Trophoblast cell (in vitro differentiated cells and primary cell): ENCODE data around the gene DBNL.

Experiments
- DNase-seq, 2 donors: peaks; one replicate each; pipeline ENCODE4 v3.0.0-alpha.2; 2016
- H2AFZ ChIP-seq: 2 replicates; pipeline ENCODE4 v1.6.1; 2013; ENCODE audit warnings: low read length, moderate library complexity, mild to moderate bottlenecking; ENCODE audit not compliant: insufficient read depth, poor library complexity
- H2AK5ac ChIP-seq: 2 replicates; pipeline ENCODE4 v1.6.1; 2013; ENCODE audit warnings: mild to moderate bottlenecking, low read length
- H2BK120ac ChIP-seq: 2 replicates; pipeline ENCODE4 v1.6.1; 2013; ENCODE audit warnings: low read length, mild to moderate bottlenecking, moderate library complexity; ENCODE audit not compliant: insufficient read depth, poor library complexity
- H2BK12ac ChIP-seq: 2 replicates; pipeline ENCODE4 v1.6.1; 2013; ENCODE audit warnings: mild to moderate bottlenecking, low read length, moderate library complexity
- H2BK5ac ChIP-seq: 2 replicates; pipeline ENCODE4 v1.6.1; 2013; ENCODE audit warnings: low read length, low read depth, moderate library complexity, mild to moderate bottlenecking; ENCODE audit not compliant: poor library complexity
- H3K14ac ChIP-seq: 2 replicates; pipeline ENCODE4 v1.6.1; 2013; ENCODE audit warnings: mild to moderate bottlenecking, low read length
- H3K18ac ChIP-seq: 2 replicates; pipeline ENCODE4 v1.6.1; 2013; ENCODE audit warnings: mild to moderate bottlenecking, low read length
- H3K23ac ChIP-seq: 2 replicates; pipeline ENCODE4 v1.6.1; 2013; ENCODE audit warnings: low read length
- H3K27ac ChIP-seq: 2 replicates; pipeline ENCODE4 v1.5.1; 2013; ENCODE audit warnings: low read depth, mild to moderate bottlenecking, inconsistent platforms, low read length, moderate library complexity
- H3K27me3 ChIP-seq: 2 replicates; pipeline ENCODE4 v1.6.1; 2013; ENCODE audit warnings: inconsistent platforms, mild to moderate bottlenecking, low read length, moderate library complexity; ENCODE audit not compliant: insufficient read depth
- H3K36me3 ChIP-seq, 2 experiments: 1 replicate in 1 of 2; 2 replicates in 1 of 2; pipeline ENCODE4 v1.6.1; 2013; ENCODE audit warnings: low read length in 2 of 2, mild to moderate bottlenecking in 2 of 2, moderate library complexity in 1 of 2; ENCODE audit not compliant: insufficient read depth in 2 of 2, control insufficient read depth in 1 of 2
- H3K4ac ChIP-seq: 2 replicates; pipeline ENCODE4 v1.6.1; 2013; ENCODE audit warnings: low read depth, mild to moderate bottlenecking, low read length, moderate library complexity
- H3K4me1 ChIP-seq, 2 experiments: 1 replicate in 1 of 2; 2 replicates in 1 of 2; pipeline ENCODE4 v1.6.1; 2013; ENCODE audit warnings: low read length in 2 of 2, mild to moderate bottlenecking in 2 of 2, moderate library complexity in 1 of 2; ENCODE audit not compliant: insufficient read depth in 2 of 2, control insufficient read depth in 1 of 2
- H3K4me2 ChIP-seq: 2 replicates; pipeline ENCODE4 v1.6.1; 2013; ENCODE audit warnings: inconsistent platforms, mild to moderate bottlenecking, low read length, moderate library complexity
- H3K4me3 ChIP-seq: 2 replicates; pipeline ENCODE4 v1.5.1; 2013; ENCODE audit warnings: mild to moderate bottlenecking, low read depth, low read length, inconsistent platforms
- H3K79me1 ChIP-seq: one replicate; pipeline ENCODE4 v1.6.1; 2013; ENCODE audit warnings: low read length
- H3K79me2 ChIP-seq: 2 replicates; pipeline ENCODE4 v1.6.1; 2013; ENCODE audit warnings: low read length, mild to moderate bottlenecking; ENCODE audit not compliant: control insufficient read depth, insufficient read depth, poor library complexity
- H3K9ac ChIP-seq: 2 replicates; pipeline ENCODE4 v1.6.1; 2013; ENCODE audit warnings: mild to moderate bottlenecking, low read length
- H3K9me3 ChIP-seq: 2 replicates; pipeline ENCODE4 v1.6.1; 2013; ENCODE audit warnings: low read depth, mild to moderate bottlenecking, control low read depth, inconsistent platforms, low read length; ENCODE audit not compliant: insufficient read depth
- H4K12ac ChIP-seq: 2 replicates; pipeline ENCODE4 v1.6.1; 2013; ENCODE audit warnings: low read depth, mild to moderate bottlenecking, low read length, moderate library complexity
- H4K8ac ChIP-seq: 2 replicates; pipeline ENCODE4 v1.6.1; 2013; ENCODE audit warnings: low read depth, mild to moderate bottlenecking, low read length, moderate library complexity
- H4K91ac ChIP-seq: one replicate; pipeline ENCODE4 v1.6.1; 2013; ENCODE audit warnings: low read depth, mild to moderate bottlenecking, low read length, moderate library complexity
- WGBS: extraction: QIAGEN DNeasy Blood & Tissue Kit; methylation state at CpG from one replicate; pipeline ENCODE4 v1.1.7; 2013; ENCODE audit warnings: missing lambda C conversion rate; ENCODE audit not compliant: insufficient read length, insufficient coverage; ENCODE audit errors: extremely low coverage; 5-methylcytosine and 5-hydroxymethylcytosine counted together

DBNL gene

DNA sequence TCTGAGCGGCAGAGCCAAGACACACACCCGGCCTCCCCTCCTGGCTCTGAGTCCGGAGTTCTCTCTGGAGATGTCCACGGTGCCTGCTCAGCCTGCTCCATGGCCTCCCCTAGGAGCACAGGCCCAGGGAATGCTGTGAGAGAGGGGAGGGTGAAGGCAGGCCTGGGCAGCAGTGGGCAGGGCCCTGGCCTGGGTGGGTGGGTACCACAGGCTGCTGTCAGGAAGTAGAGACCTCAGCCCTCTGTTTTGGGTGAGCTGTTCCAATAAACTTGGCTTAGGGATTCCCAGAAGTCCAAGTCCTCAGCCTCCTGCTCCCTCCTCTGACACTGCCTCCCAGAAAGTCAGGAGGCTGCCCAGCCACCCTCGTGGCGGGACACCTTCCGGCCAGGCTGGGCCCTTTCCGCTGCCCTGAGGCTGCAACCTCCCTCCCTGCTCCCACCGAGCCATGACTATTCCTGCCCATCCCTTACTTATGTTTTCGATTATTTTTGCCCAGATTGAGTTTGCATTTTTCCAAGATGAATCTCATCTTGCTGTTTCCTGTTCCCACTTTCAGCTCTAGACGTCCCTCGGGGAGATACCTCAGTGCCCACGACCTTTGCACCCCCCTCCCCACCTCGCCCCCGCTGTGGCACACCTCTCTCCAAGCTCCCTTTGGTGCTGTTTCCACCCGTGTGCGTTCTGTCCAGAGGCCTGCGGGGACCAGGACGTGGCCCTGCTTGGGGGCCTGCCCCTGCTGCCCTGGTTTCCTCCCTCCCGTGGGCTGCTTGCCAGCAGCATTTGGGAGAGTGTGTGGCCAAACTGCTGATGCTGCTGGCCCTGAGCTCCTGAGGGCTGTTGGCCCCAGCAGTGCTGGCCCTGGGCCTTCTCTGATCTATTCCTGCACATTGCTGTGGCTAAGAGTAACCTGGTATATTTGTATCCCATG lies 43.7 kb downstream of the DBNL start:
- Histone ChIP-seq H4K91ac (no peak overlapping the region), H3K79me1 (no peaks in the 10 kb centered on the region), H3K23ac (no peak overlapping the region), H4K12ac (no peak overlapping the region), H3K4me1 (no peaks in the 10 kb centered on the region), H2BK5ac (no peak overlapping the region), H2AFZ (no peak overlapping the region), H3K14ac (no peak overlapping the region), H3K4me2 (no peak overlapping the region), H2BK120ac (no peak overlapping the region), H3K27ac (no peak overlapping the region), H3K9me3 (no peaks in the 10 kb centered on the region), H3K4ac (no peak overlapping the region), H2BK12ac (no peak overlapping the region), H3K27me3 (no peaks in the 10 kb centered on the region), H3K36me3 (no peaks in the 10 kb centered on the region), H3K4me3 (no peak overlapping the region), H3K18ac (no peak overlapping the region), H2AK5ac (no peak overlapping the region), H4K8ac (no peak overlapping the region), H3K79me2 (no peaks in the 10 kb centered on the region), H3K9ac (no peak overlapping the region)
- no peak for DNase-seq
- no CpG with 5 or more reads among the region's 20 CpGs for WGBS

DNA sequence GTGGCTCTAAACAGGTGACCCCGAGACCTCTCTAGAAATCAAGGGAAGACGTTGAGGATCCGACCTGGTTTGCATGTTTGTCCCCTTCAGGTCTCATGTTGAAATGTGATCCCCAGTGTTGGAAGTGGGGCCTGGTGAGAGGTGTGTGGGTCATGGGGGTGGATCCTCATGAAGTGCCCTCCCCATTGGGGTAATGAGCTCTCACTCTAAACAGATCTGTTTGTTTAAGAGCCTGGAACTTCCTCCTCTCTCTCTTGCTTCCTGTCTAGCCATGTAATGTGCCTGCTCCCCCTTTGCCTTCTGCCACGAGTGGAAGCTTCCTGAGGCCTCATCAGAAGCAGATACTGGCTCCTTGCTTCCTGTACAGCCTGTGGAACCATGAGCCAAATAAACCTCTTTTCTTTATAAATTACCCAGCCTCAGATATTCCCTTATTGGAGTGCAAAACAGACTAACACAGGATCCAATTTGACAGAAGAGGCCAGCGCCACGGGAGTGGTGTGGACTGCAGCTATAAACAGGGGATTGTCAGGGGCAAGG lies 48.7 kb downstream of the DBNL start:
- Histone ChIP-seq H2AK5ac (no peak overlapping the region), H2AFZ (no peak overlapping the region), H4K12ac (no peak overlapping the region), H2BK12ac (no peak overlapping the region), H3K4ac (no peak overlapping the region), H3K4me1 (no peaks in the 10 kb centered on the region), H3K18ac (no peak overlapping the region), H3K27ac (no peak overlapping the region), H3K4me3 (no peak overlapping the region), H3K79me2 (no peaks in the 10 kb centered on the region), H4K91ac (no peak overlapping the region), H3K14ac (no peak overlapping the region), H2BK5ac (no peak overlapping the region), H3K27me3 (no peaks in the 10 kb centered on the region), H3K36me3 (no peaks in the 10 kb centered on the region), H4K8ac (no peak overlapping the region), H3K79me1 (no peaks in the 10 kb centered on the region), H3K9ac (no peak overlapping the region), H3K9me3 (no peaks in the 10 kb centered on the region), H3K23ac (no peak overlapping the region), H2BK120ac (no peak overlapping the region), H3K4me2 (no peak overlapping the region)
- no peak for DNase-seq
- no CpG with 5 or more reads among the region's 6 CpGs for WGBS

DNA sequence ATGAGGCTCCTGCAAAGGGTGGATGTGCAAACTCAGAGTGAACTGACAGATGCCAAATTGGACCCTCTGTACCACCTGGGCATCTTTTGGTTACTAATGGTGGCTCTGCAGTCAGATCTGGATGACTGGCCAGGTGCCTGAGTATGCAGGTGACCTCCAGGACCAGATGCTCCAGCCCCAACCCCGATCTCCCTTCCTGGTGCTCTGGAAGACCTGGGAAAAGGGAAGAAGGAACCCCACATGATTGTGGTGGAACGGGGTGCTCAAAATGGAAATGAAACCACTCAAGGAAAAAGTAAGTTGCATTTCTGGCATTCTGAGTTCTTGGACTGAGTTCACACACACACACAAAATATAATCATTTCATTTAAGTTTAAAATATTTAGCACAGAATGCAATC lies 49.9 kb downstream of the DBNL start:
- no peak overlapping the region for H2BK5ac ChIP-seq
- H3K4me1 ChIP-seq = no peaks in the 10 kb centered on the region
- no peak overlapping the region for H4K91ac ChIP-seq
- no peak overlapping the region for H3K4me3 ChIP-seq
- no peak overlapping the region for H3K27ac ChIP-seq
- no peaks in the 10 kb centered on the region for H3K9me3 ChIP-seq
- H3K4ac ChIP-seq = no peak overlapping the region
- no peak for DNase-seq
- H4K12ac ChIP-seq = no peak overlapping the region
- no peak overlapping the region for H3K23ac ChIP-seq
- no peak overlapping the region for H2BK120ac ChIP-seq
- H3K27me3 ChIP-seq = no peaks in the 10 kb centered on the region
- no peak overlapping the region for H2BK12ac ChIP-seq
- no peak overlapping the region for H4K8ac ChIP-seq
- H2AK5ac ChIP-seq = no peak overlapping the region
- no peak overlapping the region for H3K14ac ChIP-seq
- no peak overlapping the region for H3K9ac ChIP-seq
- no peaks in the 10 kb centered on the region for H3K36me3 ChIP-seq
- no peak overlapping the region for H3K4me2 ChIP-seq
- no peaks in the 10 kb centered on the region for H3K79me2 ChIP-seq
- no peak overlapping the region for H2AFZ ChIP-seq
- no peaks in the 10 kb centered on the region for H3K79me1 ChIP-seq
- no CpG with 5 or more reads among the region's 2 CpGs for WGBS
- H3K18ac ChIP-seq = no peak overlapping the region

DNA sequence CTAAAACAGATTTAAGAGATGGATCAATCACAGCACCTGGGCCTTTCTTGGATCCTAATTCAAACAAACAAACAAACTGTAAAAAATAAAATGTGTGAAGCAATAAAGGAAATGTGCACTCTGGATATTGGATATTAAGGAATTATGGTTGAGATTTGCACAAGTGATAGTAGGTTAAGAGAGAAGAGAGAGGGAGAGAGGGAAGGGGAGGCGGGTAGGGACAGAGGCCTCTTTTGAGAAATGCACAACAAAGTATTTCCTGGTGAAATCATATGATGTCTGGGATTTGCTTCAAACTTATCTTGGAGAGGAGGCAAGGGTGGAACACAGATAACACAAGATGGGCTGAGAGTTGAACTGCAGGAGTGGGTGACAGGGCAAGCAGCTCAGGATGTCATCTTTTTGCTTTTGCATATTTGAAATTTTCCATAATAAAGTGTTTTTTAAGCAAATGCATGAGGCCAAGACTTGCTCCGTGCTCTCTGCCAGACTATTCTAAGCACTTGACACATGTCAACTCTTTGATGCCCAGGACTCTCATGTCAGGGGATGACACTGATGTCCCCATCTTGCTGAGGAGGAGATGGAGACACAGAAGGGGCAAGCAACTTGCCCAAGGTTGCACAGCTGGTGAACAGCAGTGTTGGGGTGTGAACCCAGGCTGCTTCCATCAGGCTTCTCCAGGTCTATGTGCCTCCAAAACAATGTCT lies 50.5 kb downstream of the DBNL start:
- no peak overlapping the region for H4K12ac ChIP-seq
- H3K4ac ChIP-seq = no peak overlapping the region
- WGBS = no CpG with 5 or more reads among the region's 2 CpGs
- H3K9ac ChIP-seq = no peak overlapping the region
- no peak overlapping the region for H2BK5ac ChIP-seq
- no peak overlapping the region for H3K14ac ChIP-seq
- H3K23ac ChIP-seq = no peak overlapping the region
- H4K8ac ChIP-seq = no peak overlapping the region
- no peak overlapping the region for H2AK5ac ChIP-seq
- no peaks in the 10 kb centered on the region for H3K79me1 ChIP-seq
- no peaks in the 10 kb centered on the region for H3K36me3 ChIP-seq
- no peak overlapping the region for H3K4me2 ChIP-seq
- H4K91ac ChIP-seq = no peak overlapping the region
- H3K79me2 ChIP-seq = no peaks in the 10 kb centered on the region
- no peak overlapping the region for H3K27ac ChIP-seq
- no peak overlapping the region for H2AFZ ChIP-seq
- no peak overlapping the region for H2BK12ac ChIP-seq
- no peak overlapping the region for H2BK120ac ChIP-seq
- H3K9me3 ChIP-seq = no peaks in the 10 kb centered on the region
- no peak overlapping the region for H3K4me3 ChIP-seq
- no peak overlapping the region for H3K18ac ChIP-seq
- no peaks in the 10 kb centered on the region for H3K4me1 ChIP-seq
- no peaks in the 10 kb centered on the region for H3K27me3 ChIP-seq
- DNase-seq = no peak
